Measurements from ENCODE around the gene ASTN2.
"Not testable (repeated sequence)": the region's sequence is repeated elsewhere in the genome, so short reads cannot be mapped to it uniquely, and the experiment has no call there.

ASTN2 gene

GRCh38 chr9:116456490-116457088 is 958.3 kb downstream of the ASTN2 start:
- in situ Hi-C loops (cut with MboI; ENCODE audit: low sequenced_read_pairs): no loop called here

GRCh38 chr9:116454539-116454938 is 960.3 kb downstream of the ASTN2 start:
- in situ Hi-C loops (cut with MboI; ENCODE audit: low sequenced_read_pairs): not testable (repeated sequence)

- in situ Hi-C loops (cut with MboI; ENCODE audit: low sequenced_read_pairs): no loop called here
Measured at GRCh38 chr9:116453785-116454184, 961.1 kb downstream of the ASTN2 start.

DNA sequence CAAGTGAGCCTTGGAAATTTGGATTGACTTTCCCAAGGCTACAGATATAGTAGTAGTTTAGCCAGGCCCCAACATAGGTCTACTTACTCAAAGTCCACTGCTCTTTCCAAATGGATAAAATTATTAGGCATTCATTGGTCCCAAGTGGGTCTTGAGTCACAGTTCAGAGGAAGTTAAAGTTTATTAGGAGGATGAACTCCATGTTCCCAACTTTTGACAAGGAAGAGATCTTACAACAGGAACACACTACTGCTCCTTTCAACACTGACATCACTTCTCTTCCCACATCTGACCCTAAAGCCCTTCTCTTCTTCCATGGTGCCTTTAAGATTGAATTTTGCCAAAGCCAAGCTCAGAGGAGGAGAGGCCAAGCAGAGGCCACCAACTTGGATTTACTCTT is 962.2 kb downstream of the ASTN2 start:
- in situ Hi-C loops (cut with MboI; ENCODE audit: low sequenced_read_pairs): no loop called here

DNA sequence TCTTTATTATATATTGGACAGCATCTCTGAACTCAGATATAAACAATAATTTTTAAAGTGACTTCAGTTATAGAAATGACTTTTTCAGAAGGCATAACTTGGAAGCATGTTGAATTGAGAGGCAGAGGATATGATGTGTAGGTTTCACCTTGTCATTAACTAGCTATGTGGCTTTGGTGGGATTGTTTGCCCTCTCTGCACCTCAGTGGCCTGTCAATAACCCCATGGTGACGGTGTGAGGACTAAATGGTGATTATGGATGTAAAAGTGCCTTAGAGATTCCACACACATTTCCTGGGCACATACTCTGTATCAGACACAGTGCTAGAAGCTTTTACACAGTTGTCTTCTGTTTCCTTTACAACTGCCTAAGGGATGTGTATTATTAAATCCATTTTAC is 962.6 kb downstream of the ASTN2 start:
- in situ Hi-C loops (cut with MboI; ENCODE audit: low sequenced_read_pairs): no loop called here

GRCh38 chr9:116451500-116452115 is 963.2 kb downstream of the ASTN2 start:
- in situ Hi-C loops (cut with MboI; ENCODE audit: low sequenced_read_pairs): no loop called here

- in situ Hi-C loops (cut with MboI; ENCODE audit: low sequenced_read_pairs): no loop called here
Measured at GRCh38 chr9:116450378-116451139, 964.3 kb downstream of the ASTN2 start.

DNA sequence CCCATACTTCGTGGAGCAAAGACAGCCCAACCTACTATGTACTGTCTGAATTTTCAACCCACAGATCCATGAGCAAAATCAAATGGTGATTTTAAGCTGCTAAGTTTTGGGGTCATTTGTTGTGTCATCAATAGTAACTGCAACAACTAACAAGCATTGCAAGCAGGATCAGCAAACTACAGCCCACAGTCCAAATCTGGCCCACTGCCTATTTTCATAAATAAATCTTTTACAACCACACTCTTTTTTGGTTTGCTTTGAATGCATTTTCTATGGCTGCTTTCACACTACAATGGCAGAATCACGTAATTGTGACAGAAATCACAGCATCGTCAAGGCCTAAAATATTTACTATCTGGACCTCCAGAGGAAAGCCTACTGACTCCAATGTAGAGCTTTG is 964.9 kb downstream of the ASTN2 start:
- in situ Hi-C loops (cut with MboI; ENCODE audit: low sequenced_read_pairs): no loop called here

DNA sequence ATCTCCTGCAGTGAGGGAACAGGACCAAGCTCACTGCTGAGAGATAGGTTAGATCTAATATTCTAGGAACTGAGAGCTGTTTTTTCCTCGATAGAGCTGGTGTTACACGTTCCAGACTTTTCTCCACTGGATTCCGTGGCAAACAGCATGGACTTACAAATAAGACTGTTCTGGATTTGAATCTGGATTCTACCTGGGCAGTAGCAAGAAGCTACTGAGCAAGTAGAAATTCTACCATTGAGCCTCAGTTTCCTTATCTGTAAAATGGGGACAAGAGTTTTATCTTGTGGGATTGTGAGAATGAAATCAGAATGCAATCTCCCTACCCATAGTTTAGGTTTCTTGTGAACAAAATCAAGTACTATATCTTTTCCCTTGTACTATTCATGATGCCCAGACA is 966.4 kb downstream of the ASTN2 start:
- in situ Hi-C loops (cut with MboI; ENCODE audit: low sequenced_read_pairs): no loop called here

DNA sequence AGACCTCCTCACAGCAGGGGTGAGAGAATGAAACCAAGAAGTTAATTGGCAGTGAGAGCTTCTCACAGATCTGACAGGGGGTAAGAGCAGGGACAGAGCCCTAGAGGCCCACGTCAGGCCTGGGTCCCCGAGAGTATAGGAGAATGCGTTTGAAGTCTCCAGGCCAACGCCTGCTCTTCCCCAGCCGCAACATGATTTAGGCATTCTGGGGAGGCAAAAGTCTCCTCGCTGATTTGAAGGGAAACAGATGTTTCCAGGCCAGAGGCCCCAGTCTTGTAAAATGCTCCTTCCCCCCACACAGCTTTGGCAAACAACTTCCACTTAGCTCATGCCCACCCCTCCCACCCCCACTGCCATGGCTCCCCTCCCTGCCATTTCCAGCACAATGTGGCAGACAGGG is 966.9 kb downstream of the ASTN2 start:
- in situ Hi-C loops (cut with MboI; ENCODE audit: low sequenced_read_pairs): no loop called here

DNA sequence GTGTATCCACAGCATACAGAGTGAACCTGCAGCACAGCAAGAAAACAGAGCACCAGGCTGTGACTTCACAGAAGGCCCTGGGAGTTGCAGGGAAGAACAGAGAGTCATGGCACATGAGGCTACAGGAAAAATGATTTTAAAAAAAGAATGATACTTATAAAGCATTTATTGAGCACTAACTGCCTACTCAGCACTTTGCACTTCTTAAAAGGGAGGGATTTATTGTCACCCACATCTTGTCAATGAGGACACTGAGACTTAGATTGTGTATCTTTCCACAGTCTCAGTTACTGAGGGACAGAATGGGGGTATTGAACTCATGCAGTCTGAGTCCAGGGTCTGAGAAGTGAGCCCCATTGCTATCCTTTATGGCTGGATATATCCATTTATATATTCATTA is 972.3 kb downstream of the ASTN2 start:
- in situ Hi-C loops (cut with MboI; ENCODE audit: low sequenced_read_pairs): no loop called here

DNA sequence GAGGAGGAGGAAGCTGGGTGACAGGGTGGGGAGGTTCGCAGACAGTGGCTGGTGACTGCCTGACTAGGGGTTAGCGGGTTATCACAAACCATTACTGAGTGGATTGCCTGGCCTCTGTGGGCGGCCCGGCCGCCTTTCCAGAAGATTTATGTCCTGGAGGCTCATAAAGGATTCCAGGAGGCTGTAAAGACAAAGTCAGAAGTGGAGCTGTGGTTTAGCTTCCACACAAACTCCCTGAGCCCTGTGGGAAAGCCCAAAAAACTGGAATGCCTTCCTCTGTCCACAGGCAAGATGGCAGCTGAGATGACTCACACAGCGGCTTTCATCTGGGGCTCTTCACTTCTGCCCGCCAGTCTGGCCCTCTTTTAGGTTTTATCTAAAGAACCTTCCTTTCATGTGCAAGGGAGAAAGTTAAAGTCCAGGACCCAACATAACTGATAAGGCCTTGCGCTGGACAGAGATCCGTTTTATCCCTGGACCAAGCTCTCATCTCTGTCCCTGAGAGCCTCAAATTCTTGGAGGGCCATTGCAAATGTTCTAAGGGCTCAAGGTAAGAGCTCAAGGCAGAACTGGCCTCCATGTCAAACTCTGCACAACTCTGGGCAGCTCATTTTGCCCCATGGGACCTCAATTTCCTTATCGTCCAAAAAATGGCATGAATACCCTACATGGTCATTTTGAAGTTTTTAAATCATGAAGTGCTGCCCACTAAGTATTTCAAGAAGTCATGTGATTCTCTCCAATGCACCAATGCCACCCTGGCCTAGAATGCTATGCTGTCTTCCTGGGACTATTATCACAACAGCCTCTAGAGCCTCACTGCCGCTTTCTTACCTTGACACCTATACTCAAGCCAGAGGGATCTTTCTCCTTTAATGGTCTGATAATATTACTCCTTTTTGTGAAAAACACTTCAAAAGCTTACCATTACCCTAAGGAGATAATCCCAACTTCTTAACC is 977.2 kb downstream of the ASTN2 start:
- in situ Hi-C loops (cut with MboI; ENCODE audit: low sequenced_read_pairs): no loop called here

- in situ Hi-C loops (cut with MboI; ENCODE audit: low sequenced_read_pairs): no loop called here
Measured at GRCh38 chr9:116436121-116436520, 978.7 kb downstream of the ASTN2 start.

GRCh38 chr9:116435706-116436105 is 979.2 kb downstream of the ASTN2 start:
- in situ Hi-C loops (cut with MboI; ENCODE audit: low sequenced_read_pairs): no loop called here

GRCh38 chr9:116434314-116434713 is 980.5 kb downstream of the ASTN2 start:
- in situ Hi-C loops (cut with MboI; ENCODE audit: low sequenced_read_pairs): no loop called here

GRCh38 chr9:116432051-116432450 is 982.8 kb downstream of the ASTN2 start:
- in situ Hi-C loops (cut with MboI; ENCODE audit: low sequenced_read_pairs): no loop called here

GRCh38 chr9:116430849-116431248 is 984.0 kb downstream of the ASTN2 start:
- in situ Hi-C loops (cut with MboI; ENCODE audit: low sequenced_read_pairs): no loop called here

GRCh38 chr9:116425244-116425643 is 989.6 kb downstream of the ASTN2 start:
- in situ Hi-C loops (cut with MboI; ENCODE audit: low sequenced_read_pairs): no loop called here

DNA sequence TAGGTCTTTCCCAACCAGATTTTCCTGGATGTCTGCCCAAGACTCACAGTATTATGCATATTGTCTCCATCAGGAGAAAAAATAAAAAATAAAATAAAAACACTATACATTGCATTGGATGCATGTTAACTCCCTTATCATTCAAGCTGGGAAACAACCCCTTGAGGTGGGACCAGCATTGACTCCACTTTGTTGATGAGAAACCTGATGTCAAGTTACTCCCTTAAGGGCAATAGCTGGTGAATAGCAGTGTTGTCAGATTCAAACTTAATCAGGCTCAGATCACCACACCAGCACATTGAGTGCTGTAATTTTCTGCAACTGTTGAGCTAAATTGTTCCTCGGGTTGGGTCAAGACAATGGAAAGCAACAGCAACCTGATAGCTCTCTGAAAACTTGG is 991.7 kb downstream of the ASTN2 start:
- in situ Hi-C loops (cut with MboI; ENCODE audit: low sequenced_read_pairs): no loop called here

- in situ Hi-C loops (cut with MboI; ENCODE audit: low sequenced_read_pairs): no loop called here
Measured at GRCh38 chr9:116422119-116422979, 992.5 kb downstream of the ASTN2 start.
